ENCODE data around the gene EXOC4. TPM values are rescaled to one million over a fixed set of nuclear protein-coding genes. Genes with fewer than 3 reads are reported as not detected.

Gene EXOC4
- total RNA-seq, 1 experiment from 2014 or later: 66.2 TPM

GRCh38 chr7:134031835-134032617 is 779.1 kb downstream of the EXOC4 start:
- Histone ChIP-seq H3K27me3 (replicated peaks; ENCODE audit: control insufficient read depth, insufficient read depth, low read length) (no peaks in the 10 kb centered on the region), H3K9me3 (peaks cover 19% of the 10 kb centered on the region), H3K4me3 (ENCODE audit: low read depth, low read length) (no peak overlapping the region), H3K36me3 (ENCODE audit: control insufficient read depth, insufficient read depth, low read length) (no peaks in the 10 kb centered on the region; the same call in 1 of the 2 replicates), H3K4me1 (peaks cover 14% of the 10 kb centered on the region)
- peaks cover 21% of the 10 kb centered on the region for H3K36me3 Mint-ChIP-seq (ENCODE audit: insufficient read depth, unreplicated experiment)
- peaks cover 24% of the 10 kb centered on the region for H3K4me1 Mint-ChIP-seq (ENCODE audit: low read depth, unreplicated experiment)
- no peaks in the 10 kb centered on the region for H3K27me3 Mint-ChIP-seq (ENCODE audit: insufficient read depth, unreplicated experiment)
- intact Hi-C loops (cut with micrococcal nuclease; ENCODE audit: unreplicated experiment): no loop called here
- ChIA-PET CTCF (no interaction called here), POLR2A (no interaction called here)
- no peak for TF ChIP-seq CTCF (IDR thresholded peaks at IDR 0.05; ENCODE audit: insufficient read depth in 1 of 2, low read depth in 1 of 2, low read length in 1 of 2, severe bottlenecking in 1 of 2, unreplicated experiment in 1 of 2)
- BruUV-seq (replicated peaks): no TSS peak
- no peak overlapping the region for H3K27ac Mint-ChIP-seq (ENCODE audit: unreplicated experiment)
- DNase-seq: no peak
- peaks cover 57% of the 10 kb centered on the region for H3K9me3 Mint-ChIP-seq (ENCODE audit: unreplicated experiment)
- H3K4me3 Mint-ChIP-seq (ENCODE audit: unreplicated experiment): no peak overlapping the region

GRCh38 chr7:134034652-134035051 is 781.8 kb downstream of the EXOC4 start:
- Mint-ChIP-seq H3K4me3 (ENCODE audit: unreplicated experiment) (no peak overlapping the region), H3K4me1 (ENCODE audit: low read depth, unreplicated experiment) (peaks cover 24% of the 10 kb centered on the region), H3K36me3 (ENCODE audit: insufficient read depth, unreplicated experiment) (peaks cover 8% of the 10 kb centered on the region), H3K9me3 (ENCODE audit: unreplicated experiment) (peaks cover 43% of the 10 kb centered on the region), H3K27ac (ENCODE audit: unreplicated experiment) (no peak overlapping the region), H3K27me3 (ENCODE audit: insufficient read depth, unreplicated experiment) (no peaks in the 10 kb centered on the region)
- H3K9me3 ChIP-seq: peaks cover 7% of the 10 kb centered on the region
- intact Hi-C loops (cut with micrococcal nuclease; ENCODE audit: unreplicated experiment): no loop called here
- ChIA-PET CTCF (interaction anchor here (0.7 to 0.9 kb wide), 3 partner anchors 50 to 1852 kb away, joined by 3 read pairs; no protein-coding TSS in a partner anchor), POLR2A (no interaction called here)
- DNase-seq: no peak
- peaks cover 14% of the 10 kb centered on the region for H3K4me1 ChIP-seq
- no peak overlapping the region for H3K4me3 ChIP-seq (ENCODE audit: low read depth, low read length)
- no peaks in the 10 kb centered on the region; the same call in 1 of the 2 replicates for H3K36me3 ChIP-seq (ENCODE audit: control insufficient read depth, insufficient read depth, low read length)
- no peak for TF ChIP-seq CTCF (IDR thresholded peaks at IDR 0.05; ENCODE audit: insufficient read depth in 1 of 2, low read depth in 1 of 2, low read length in 1 of 2, severe bottlenecking in 1 of 2, unreplicated experiment in 1 of 2)
- H3K27me3 ChIP-seq (replicated peaks; ENCODE audit: control insufficient read depth, insufficient read depth, low read length): no peaks in the 10 kb centered on the region
- no TSS peak for BruUV-seq (replicated peaks)

- Histone ChIP-seq H3K27me3 (replicated peaks; ENCODE audit: control insufficient read depth, insufficient read depth, low read length) (no peaks in the 10 kb centered on the region), H3K4me1 (peaks cover 4% of the 10 kb centered on the region; the same call in 1 of the 2 replicates), H3K9me3 (no peaks in the 10 kb centered on the region), H3K36me3 (ENCODE audit: control insufficient read depth, insufficient read depth, low read length) (no peaks in the 10 kb centered on the region), H3K4me3 (ENCODE audit: low read depth, low read length) (no peak overlapping the region)
- Mint-ChIP-seq H3K9me3 (ENCODE audit: unreplicated experiment) (peaks cover 25% of the 10 kb centered on the region), H3K4me3 (ENCODE audit: unreplicated experiment) (no peak overlapping the region), H3K36me3 (ENCODE audit: insufficient read depth, unreplicated experiment) (no peaks in the 10 kb centered on the region), H3K4me1 (ENCODE audit: low read depth, unreplicated experiment) (peaks cover 11% of the 10 kb centered on the region), H3K27ac (ENCODE audit: unreplicated experiment) (no peak overlapping the region), H3K27me3 (ENCODE audit: insufficient read depth, unreplicated experiment) (no peaks in the 10 kb centered on the region)
- DNase-seq: no peak
- TF ChIP-seq CTCF (IDR thresholded peaks at IDR 0.05; ENCODE audit: insufficient read depth in 1 of 2, low read depth in 1 of 2, low read length in 1 of 2, severe bottlenecking in 1 of 2, unreplicated experiment in 1 of 2): no peak
- POLR2A ChIA-PET: no interaction called here
- no TSS peak for BruUV-seq (replicated peaks)
- CTCF ChIA-PET: no interaction called here
- intact Hi-C loops (cut with micrococcal nuclease; ENCODE audit: unreplicated experiment): no loop called here
These were observed 785.1 kb downstream of the EXOC4 start for GRCh38 chr7:134037991-134038390.
